Tibial artery (tissue), 4 donors: ENCODE results near the gene SLMAP.

Source experiments
- DNase-seq, 2 donors: peaks; one replicate each; pipeline ENCODE4 v3.0.0-alpha.2; 2019
- H3K27ac ChIP-seq, 2 donors: fragments of 200-600 bp; sonication (generic) in 1 of 2; 1 replicate in 1 of 2; 2 replicates in 1 of 2; pipeline ENCODE4 v1.5.1; 2018 to 2019; ENCODE audit warnings: mild to moderate bottlenecking in 1 of 2
- H3K27me3 ChIP-seq, 2 donors: fragments of 200-600 bp; sonication (generic) in 1 of 2; one replicate each; pipeline versions ENCODE4 v1.5.1 to v1.6.0; 2016 to 2019
- H3K36me3 ChIP-seq, 3 donors: fragments of 200-600 bp; sonication (generic) in 2 of 3; one replicate each; pipeline ENCODE4 v1.5.1; 2016 to 2019; ENCODE audit warnings: mild to moderate bottlenecking in 2 of 3
- H3K4me1 ChIP-seq, 4 donors: fragments of 200-600 bp; sonication (generic) in 2 of 4; 1 replicate in 3 of 4; 2 replicates in 1 of 4; pipeline ENCODE4 v1.5.1; 2016 to 2019
- H3K4me3 ChIP-seq, 2 donors: fragments of 200-600 bp; sonication (generic) in 1 of 2; 1 replicate in 1 of 2; 2 replicates in 1 of 2; pipeline ENCODE4 v1.5.1; 2018 to 2019; ENCODE audit warnings: mild to moderate bottlenecking in 2 of 2
- H3K9me3 ChIP-seq, 3 donors: fragments of 200-600 bp; sonication (generic) in 1 of 3; one replicate each; pipeline ENCODE4 v1.5.1; 2016 to 2019
- CTCF ChIP-seq, 2 experiments: fragments of 200-600 bp in 1 of 2; fragments of 450-650 bp in 1 of 2; IDR thresholded peaks; one replicate each; pipeline ENCODE4 v1.5.1; 2017 to 2019; ENCODE audit warnings: antibody characterized with exemption in 2 of 2, mild to moderate bottlenecking in 1 of 2, moderate library complexity in 1 of 2
- intact Hi-C: fragments of 100-400 bp; cut with DNase I; formaldehyde crosslinking; loops from one replicate; pipeline ENCODE4 v1.15.0; 2023; ENCODE audit warnings: low total_unique reads

SLMAP gene

GRCh38 chr3:57755741-57756527 lies at the start of gene SLMAP:
TSS of gene SLMAP (plus strand) at chr3:57756309. CDS start at chr3:57757652, 1,343 bp downstream.
- peaks cover 0 to 46% (median 18%) of the 10 kb centered on the region in 4 donors for H3K4me1 ChIP-seq
- intact Hi-C loops: loop anchor here (5.0 kb wide), 2 partner anchors 64 to 159 kb away; partner anchors contain the start of genes ARF4 and DENND6A
- DNase-seq: peak; percentile 98
- H3K27ac ChIP-seq: peak within 1 kb of the TSS; percentile 87
- TF ChIP-seq CTCF (IDR thresholded peaks at IDR 0.05): no peak
- no peaks in the 10 kb centered on the region for H3K9me3 ChIP-seq
- H3K36me3 ChIP-seq: peaks cover 6 to 8% (median 8%) of the 10 kb centered on the region in 3 donors
- peak within 1 kb of the TSS; percentile 76 to 84 for H3K4me3 ChIP-seq
- no peaks in the 10 kb centered on the region for H3K27me3 ChIP-seq

GRCh38 chr3:57706462-57706861 lies 49.6 kb upstream of the SLMAP start:
- H3K4me3 ChIP-seq: no peak overlapping the region
- no peaks in the 10 kb centered on the region for H3K4me1 ChIP-seq
- no peak overlapping the region for H3K27ac ChIP-seq
- DNase-seq: no peak
- intact Hi-C loops: no loop called here
- no peaks in the 10 kb centered on the region for H3K36me3 ChIP-seq
- H3K27me3 ChIP-seq: no peaks in the 10 kb centered on the region
- H3K9me3 ChIP-seq: no peaks in the 10 kb centered on the region
- TF ChIP-seq CTCF (IDR thresholded peaks at IDR 0.05): no peak

DNA sequence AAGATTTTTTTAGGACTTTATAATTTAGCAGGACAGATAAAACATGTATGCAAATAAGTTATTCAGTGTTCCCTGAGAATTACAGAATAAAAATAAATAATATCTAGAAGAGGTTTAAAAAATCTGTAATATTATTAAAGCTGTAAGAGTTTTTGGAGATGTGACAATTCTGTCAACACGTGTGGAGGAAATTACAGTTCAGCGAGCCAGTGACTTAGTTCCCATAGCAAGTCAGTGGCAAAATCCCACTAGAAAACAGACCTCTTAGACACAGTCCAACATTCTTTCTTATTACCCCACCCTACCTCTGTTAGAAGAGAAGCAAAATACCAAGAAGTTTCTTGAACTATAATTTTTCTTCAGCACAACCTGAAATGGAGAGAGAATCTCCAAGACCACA lies 47.1 kb upstream of the SLMAP start:
- intact Hi-C loops: no loop called here
- Histone ChIP-seq H3K27ac (no peak overlapping the region), H3K4me1 (no peaks in the 10 kb centered on the region)

DNA sequence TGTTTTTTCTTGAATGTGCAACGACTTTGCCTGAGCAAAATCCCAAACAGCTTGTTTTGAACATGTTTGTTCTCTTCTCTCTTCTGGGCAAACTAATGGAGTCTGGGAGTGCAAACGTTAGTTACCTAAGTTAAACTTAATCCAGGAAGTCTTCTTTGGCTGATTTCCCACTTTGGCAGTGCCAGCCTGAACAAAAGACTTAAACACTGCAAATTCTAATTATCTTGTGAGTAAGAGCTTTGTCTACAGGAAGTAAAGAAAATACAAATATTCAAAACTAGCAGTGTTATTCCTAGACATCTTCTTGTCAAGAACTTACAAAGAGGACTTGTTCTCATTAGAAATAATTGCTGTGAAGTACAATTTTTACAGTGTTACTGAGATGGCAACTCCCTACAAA lies 46.5 kb upstream of the SLMAP start:
- H3K4me3 ChIP-seq: no peak overlapping the region
- intact Hi-C loops: no loop called here
- no peak overlapping the region for H3K27ac ChIP-seq
- DNase-seq: no peak
- no peaks in the 10 kb centered on the region for H3K9me3 ChIP-seq
- TF ChIP-seq CTCF (IDR thresholded peaks at IDR 0.05): no peak
- H3K27me3 ChIP-seq: no peaks in the 10 kb centered on the region
- H3K36me3 ChIP-seq: no peaks in the 10 kb centered on the region
- no peaks in the 10 kb centered on the region for H3K4me1 ChIP-seq

More for the DNA sequence above, 47.1 kb upstream of the SLMAP start:
- DNase-seq: no peak
- TF ChIP-seq CTCF (IDR thresholded peaks at IDR 0.05): no peak
- no peaks in the 10 kb centered on the region for H3K27me3 ChIP-seq
- H3K9me3 ChIP-seq: no peaks in the 10 kb centered on the region
- no peak overlapping the region for H3K4me3 ChIP-seq
- H3K36me3 ChIP-seq: no peaks in the 10 kb centered on the region

DNA sequence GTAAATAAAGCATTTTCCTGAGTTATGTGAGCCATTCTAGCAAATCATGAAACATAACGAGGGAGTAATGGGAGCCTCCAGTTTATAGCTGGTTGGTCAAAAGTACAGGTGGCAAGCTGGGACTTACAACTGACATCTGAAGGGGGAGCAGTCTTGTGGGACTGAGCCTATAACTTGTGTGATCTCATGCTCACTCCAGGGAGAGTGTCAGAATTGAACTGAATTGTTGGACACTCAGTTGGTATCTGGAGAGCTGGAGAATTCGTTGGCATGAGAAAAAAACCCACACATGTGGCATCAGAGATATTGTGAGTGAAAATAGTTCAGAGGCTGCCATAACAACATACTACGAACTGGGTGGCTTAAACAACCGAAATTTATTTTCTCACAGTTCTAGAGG lies 40.4 kb upstream of the SLMAP start:
- Histone ChIP-seq H3K27me3 (no peaks in the 10 kb centered on the region), H3K27ac (no peak overlapping the region), H3K4me1 (no peaks in the 10 kb centered on the region), H3K9me3 (no peaks in the 10 kb centered on the region), H3K4me3 (no peak overlapping the region), H3K36me3 (no peaks in the 10 kb centered on the region)
- intact Hi-C loops: no loop called here
- no peak for TF ChIP-seq CTCF (IDR thresholded peaks at IDR 0.05)
- no peak for DNase-seq
